A549 (cell line): ENCODE results near the gene MDFIC. TPM values are rescaled to one million over a fixed set of nuclear protein-coding genes. Genes with fewer than 3 reads are reported as not detected.

Experiments used
- ATAC-seq, 2 experiments: fragments of 200-7000 bp in 1 of 2; fragments of >200 bp in 1 of 2; cut with Nextera tagmentation in 1 of 2; cut with Tn5 transposase in 1 of 2; 3 replicates each; pipeline versions ENCODE4 v1.8.0 to v1.9.1; 2018 to 2020; ENCODE audit warnings: mild to moderate bottlenecking in 1 of 2, moderate library complexity in 1 of 2
- CTCF ChIA-PET: fragments of 300-600 bp; sonication (Branson Sonifier 250); formaldehyde crosslinking; extraction: SDS; loops from one replicate; lab custom pipeline; 2021; ENCODE audit warnings: antibody characterized with exemption, inconsistent platforms; lab: Yijun Ruan, JAX
- POLR2A ChIA-PET: fragments of 350-600 bp; formaldehyde crosslinking; extraction: SDS; loops from one replicate; lab custom pipeline; 2021; ENCODE audit warnings: antibody characterized with exemption, inconsistent platforms; lab: Yijun Ruan, JAX
- DNase-seq, 2 experiments: peaks; one replicate each; pipeline versions ENCODE4 v3.0.0 to v3.0.0-alpha.2; 2011 to 2016; ENCODE audit warnings: low read depth in 1 of 2, low spot score in 1 of 2
- FAIRE-seq: peaks from 2 replicates; lab custom pipeline; 2011; peaks lifted over from hg19 to GRCh38; lab: Jason Lieb, UNC
- H3K27ac ChIP-seq, 2 experiments: fragments of >200 bp; sonication (Bioruptor Twin); formaldehyde crosslinking; 3 replicates each; pipeline ENCODE4 v1.5.1; 2016 to 2017
- H3K4me1 ChIP-seq: fragments of >200 bp; sonication (Bioruptor Twin); formaldehyde crosslinking; 3 replicates; pipeline ENCODE4 v1.6.1; 2016
- H3K4me2 ChIP-seq: fragments of >200 bp; sonication (Bioruptor Twin); formaldehyde crosslinking; 3 replicates; pipeline ENCODE4 v1.6.1; 2016
- H3K4me3 ChIP-seq: fragments of >200 bp; sonication (Bioruptor Twin); formaldehyde crosslinking; 3 replicates; pipeline ENCODE4 v1.5.1; 2016
- H3K9me3 ChIP-seq: fragments of >200 bp; sonication (Bioruptor Twin); formaldehyde crosslinking; 3 replicates; pipeline ENCODE4 v1.6.1; 2016
- ATOH8 ChIP-seq: fragments of 250-450 bp; sonication (Bioruptor Pico); IDR thresholded peaks from 2 replicates; pipeline ENCODE4 v1.5.0; 2020; ENCODE audit warnings: low read depth, mild to moderate bottlenecking, moderate library complexity
- BCL3 ChIP-seq: fragments of >200 bp; sonication (Bioruptor Twin); formaldehyde crosslinking; IDR thresholded peaks from 3 replicates; pipeline ENCODE4 v1.6.1; 2016
- CBX8 ChIP-seq: fragments of 200-600 bp; sonication (generic); IDR thresholded peaks from 2 replicates; pipeline ENCODE4 v1.6.1; 2016
- EHMT2 ChIP-seq: fragments of 200-600 bp; sonication (generic); IDR thresholded peaks from 2 replicates; pipeline ENCODE4 v1.6.1; 2016; ENCODE audit warnings: antibody characterized with exemption, low read depth, mild to moderate bottlenecking, moderate library complexity
- EP300 ChIP-seq, 2 experiments: fragments of >200 bp; sonication (Bioruptor Twin); formaldehyde crosslinking; IDR thresholded peaks; 2 replicates in 1 of 2; 3 replicates in 1 of 2; pipeline ENCODE4 v1.6.1; 2016 to 2017
- HEYL ChIP-seq: fragments of 250-450 bp; sonication (Bioruptor Pico); IDR thresholded peaks from 2 replicates; pipeline ENCODE4 v1.8.0; 2021; ENCODE audit warnings: mild to moderate bottlenecking, moderate library complexity
- HMGXB4 ChIP-seq: fragments of 250-450 bp; sonication (Bioruptor Pico); IDR thresholded peaks from 2 replicates; pipeline ENCODE4 v1.5.0; 2021; ENCODE audit warnings: mild to moderate bottlenecking, moderate library complexity, borderline replicate concordance
- HOXB13 ChIP-seq: fragments of 250-450 bp; sonication (Bioruptor Pico); IDR thresholded peaks from 2 replicates; pipeline ENCODE4 v1.5.0; 2020; ENCODE audit warnings: low read depth, mild to moderate bottlenecking, moderate library complexity
- KDM5A ChIP-seq: fragments of 200-600 bp; sonication (generic); IDR thresholded peaks from 2 replicates; pipeline ENCODE4 v1.6.1; 2016; ENCODE audit warnings: antibody characterized with exemption, mild to moderate bottlenecking
- POLR2A ChIP-seq: IDR thresholded peaks from 2 replicates; pipeline ENCODE4 v1.6.1; 2012; ENCODE audit warnings: mild to moderate bottlenecking, low read length
- RAD21 ChIP-seq, 2 experiments: fragments of >200 bp in 1 of 2; sonication (Bioruptor Twin) in 1 of 2; formaldehyde crosslinking in 1 of 2; IDR thresholded peaks in 1 of 2; conservative IDR thresholded peaks in 1 of 2; 2 replicates in 1 of 2; 3 replicates in 1 of 2; pipeline ENCODE4 v1.6.1; 2012 to 2018; ENCODE audit warnings: inconsistent platforms in 1 of 2
- RCOR1 ChIP-seq: fragments of 150-350 bp; IDR thresholded peaks from 2 replicates; pipeline ENCODE4 v1.6.1; 2014; ENCODE audit warnings: antibody characterized with exemption, low read length, low read depth
- ZNF302 ChIP-seq: fragments of 250-450 bp; sonication (Bioruptor Pico); IDR thresholded peaks from 2 replicates; pipeline ENCODE4 v1.9.0; 2021; ENCODE audit warnings: inconsistent platforms, mild to moderate bottlenecking, moderate library complexity
- WGBS: methylation state at CpG from one replicate; pipeline ENCODE4 v1.1.6; 2017; ENCODE audit errors: missing lambda C conversion rate; 5-methylcytosine and 5-hydroxymethylcytosine counted together
- polyA plus RNA-seq, 4 experiments: library from polyadenylated mRNA; depleted of rRNA in 3 of 4; stranded (reverse); fragments of >200 nt; fragmentation: RNase III in 1 of 4; extraction: RNeasy Plus Mini Kit Qiagen cat#74134 plus additional on column Dnase treatment in 1 of 4; gene quantifications; 2 replicates in 3 of 4; 3 replicates in 1 of 4; pipeline ENCODE4 v1.2.3, GENCODE V29; 2011 to 2017

The MDFIC gene
- polyA plus RNA-seq, 2 of the 4 experiments (the other 2 are of a cell fraction): 19.5 to 30.6 TPM

- 88% methylated on average over 2 of the region's 2 CpGs for WGBS
- ATAC-seq: no peak
- DNase-seq: no peak
- Histone ChIP-seq H3K4me1 (peaks cover 54% of the 10 kb centered on the region), H3K27ac (0 out of 6 replicates have a peak overlapping the region, but pooled peaks of 1 of the 2 experiments have one; percentile 17), H3K4me3 (no peak overlapping the region), H3K9me3 (no peaks in the 10 kb centered on the region), H3K4me2 (peak overlapping the region; percentile 29)
- POLR2A ChIA-PET: no interaction called here
- FAIRE-seq: no peak
- CTCF ChIA-PET: interaction anchor here (0.9 kb wide), 1 partner anchor 8 kb away, joined by 3 read pairs; no protein-coding TSS in a partner anchor
- TF ChIP-seq POLR2A (no peak), KDM5A (no peak)
Measured at GRCh38 chr7:114985116-114985715, 63.3 kb downstream of the MDFIC start.

GRCh38 chr7:114986190-114987180, 64.6 kb downstream of the MDFIC start:
- CTCF ChIA-PET: interaction anchor here (0.9 kb wide), 1 partner anchor 10 kb away, joined by 3 read pairs; no protein-coding TSS in a partner anchor
- DNase-seq (no peak), FAIRE-seq (no peak), ATAC-seq (peak; percentile 52 to 53; a peak in 4 of 6 replicates)
- peak overlapping the region; percentile 29 for H3K4me2 ChIP-seq
- peak overlapping the region; percentile 5 to 37; a peak in 4 of 6 replicates for H3K27ac ChIP-seq
- no peaks in the 10 kb centered on the region for H3K9me3 ChIP-seq
- no peak for TF ChIP-seq EHMT2
- TF ChIP-seq RCOR1: no peak
- H3K4me3 ChIP-seq: no peak overlapping the region
- H3K4me1 ChIP-seq: peaks cover 54% of the 10 kb centered on the region
- 82% methylated on average over 3 of the region's 3 CpGs for WGBS
- POLR2A ChIA-PET: no interaction called here

- ChIA-PET POLR2A (no interaction called here), CTCF (no interaction called here)
- H3K4me1 ChIP-seq: peaks cover 54% of the 10 kb centered on the region
- H3K27ac ChIP-seq: peak overlapping the region; percentile 74 to 76
- FAIRE-seq: no peak
- H3K4me2 ChIP-seq: peak overlapping the region; percentile 72
- no peaks in the 10 kb centered on the region for H3K9me3 ChIP-seq
- 82% methylated on average over 1 of the region's 1 CpG for WGBS
- TF ChIP-seq ATOH8 (CRISPR knock-in tag): no peak
- TF ChIP-seq POLR2A: no peak
- TF ChIP-seq HEYL (CRISPR knock-in tag): no peak
- no peak for TF ChIP-seq BCL3
- TF ChIP-seq EP300 (IDR thresholded peaks at IDR 0.05): no peak
- TF ChIP-seq CBX8: no peak
- no peak for TF ChIP-seq RAD21 (conservative IDR thresholded peaks at IDR 0.05 in 1 of 2, IDR thresholded peaks at IDR 0.05 in 1 of 2)
- no peak for TF ChIP-seq HMGXB4
- TF ChIP-seq HOXB13 (CRISPR knock-in tag): no peak
- TF ChIP-seq ZNF302 (CRISPR knock-in tag): no peak
- H3K4me3 ChIP-seq: no peak overlapping the region
- no peak; a peak in 1 of 6 replicates for ATAC-seq
- no peak for DNase-seq
Measured at GRCh38 chr7:114988026-114988425, 66.1 kb downstream of the MDFIC start.
